SK-N-MC (cell line): ENCODE data around the gene TROAP.

Experiments used
- DNase-seq: peaks from one replicate; pipeline ENCODE4 v3.0.0-alpha.2; 2011; ENCODE audit warnings: low read depth, low spot score
- H3K27ac ChIP-seq: fragments of 200-600 bp; sonication (generic); 2 replicates; pipeline ENCODE4 v1.5.1; 2016; ENCODE audit warnings: mixed run types
- H3K36me3 ChIP-seq: fragments of 200-600 bp; sonication (generic); 2 replicates; pipeline ENCODE4 v1.6.1; 2017; ENCODE audit warnings: antibody characterized with exemption, low read length, mixed read lengths; ENCODE audit not compliant: insufficient read depth
- H3K4me3 ChIP-seq: fragments of 200-600 bp; sonication (generic); 2 replicates; pipeline ENCODE4 v1.5.1; 2016
- H3K9ac ChIP-seq: fragments of 200-600 bp; sonication (generic); 2 replicates; pipeline ENCODE4 v1.8.0; 2017; ENCODE audit warnings: mixed run types, mixed read lengths; ENCODE audit not compliant: insufficient read length
- H3K9me3 ChIP-seq: fragments of 200-600 bp; sonication (generic); 2 replicates; pipeline ENCODE4 v1.6.1; 2017; ENCODE audit warnings: low read depth, mild to moderate bottlenecking, antibody characterized with exemption, low read length, moderate library complexity, mixed read lengths
- EZH2 ChIP-seq: fragments of 200-600 bp; sonication (generic); IDR thresholded peaks from one replicate; pipeline ENCODE4 v1.6.1; 2017; ENCODE audit warnings: antibody characterized with exemption
- FOXP2 ChIP-seq: optimal IDR thresholded peaks from 2 replicates; pipeline ENCODE3; 2011; ENCODE audit warnings: mild to moderate bottlenecking, moderate library complexity; ENCODE audit not compliant: insufficient read depth; ENCODE audit errors: extremely low read length, control extremely low read depth
- POLR2AphosphoS5 ChIP-seq: IDR thresholded peaks from 2 replicates; pipeline ENCODE4 v1.6.1; 2012; ENCODE audit warnings: mild to moderate bottlenecking, low read depth, low read length, borderline replicate concordance

The TROAP gene

DNA sequence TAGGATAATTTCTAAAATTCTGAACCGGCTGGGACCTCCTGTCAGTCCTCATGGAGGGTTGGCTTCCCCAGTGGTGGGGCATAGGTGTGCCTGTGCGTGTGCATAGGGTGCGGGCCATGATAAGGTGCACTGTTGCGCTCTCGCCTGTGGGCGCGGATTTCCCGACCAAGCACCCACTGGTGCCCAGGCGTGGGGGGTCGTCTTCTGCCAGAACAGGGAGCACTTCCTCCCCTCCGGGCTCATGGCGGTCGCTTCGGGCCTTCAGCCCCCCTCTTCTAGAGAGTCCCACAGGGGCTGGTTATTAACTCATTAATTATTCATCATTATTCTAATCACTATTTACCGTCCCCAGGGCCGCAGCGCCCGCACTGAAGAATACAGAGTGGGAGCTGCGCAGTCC lies 11.2 kb downstream of the TROAP start:
- no peak overlapping the region for H3K9ac ChIP-seq
- TF ChIP-seq FOXP2 = no peak
- no peak for TF ChIP-seq EZH2
- no peak for TF ChIP-seq POLR2AphosphoS5

DNA sequence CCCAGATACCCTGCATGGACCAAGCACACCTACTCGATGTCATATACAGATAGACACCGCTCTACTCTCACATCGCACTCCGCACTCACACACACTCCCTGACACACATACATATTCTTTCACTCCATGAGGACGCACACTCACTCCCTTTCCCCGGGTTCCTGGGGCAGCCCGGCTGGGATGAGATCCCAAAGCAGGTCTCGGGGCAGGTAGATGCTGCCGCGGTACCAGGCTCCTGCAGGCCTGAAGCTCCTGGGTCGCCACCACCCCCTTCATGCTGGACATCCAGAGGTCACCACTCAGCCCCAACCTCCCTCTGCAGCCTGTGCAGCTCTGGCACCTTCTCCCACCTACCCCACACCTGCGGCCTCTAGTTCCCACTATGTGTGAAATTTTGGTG lies 11.6 kb downstream of the TROAP start:
- H3K36me3 ChIP-seq = peaks cover 11% of the 10 kb centered on the region; the same call in 1 of the 2 replicates
- no peak overlapping the region for H3K27ac ChIP-seq
- H3K9ac ChIP-seq = no peak overlapping the region
- no peak overlapping the region for H3K4me3 ChIP-seq
- no peak for TF ChIP-seq FOXP2
- no peak for TF ChIP-seq EZH2
- no peak for DNase-seq
- no peaks in the 10 kb centered on the region for H3K9me3 ChIP-seq

More for the DNA sequence above, 11.2 kb downstream of the TROAP start:
- peaks cover 15% of the 10 kb centered on the region; the same call in 1 of the 2 replicates for H3K36me3 ChIP-seq
- H3K9me3 ChIP-seq = no peaks in the 10 kb centered on the region
- no peak overlapping the region for H3K27ac ChIP-seq
- DNase-seq = no peak
- no peak overlapping the region for H3K4me3 ChIP-seq

DNA sequence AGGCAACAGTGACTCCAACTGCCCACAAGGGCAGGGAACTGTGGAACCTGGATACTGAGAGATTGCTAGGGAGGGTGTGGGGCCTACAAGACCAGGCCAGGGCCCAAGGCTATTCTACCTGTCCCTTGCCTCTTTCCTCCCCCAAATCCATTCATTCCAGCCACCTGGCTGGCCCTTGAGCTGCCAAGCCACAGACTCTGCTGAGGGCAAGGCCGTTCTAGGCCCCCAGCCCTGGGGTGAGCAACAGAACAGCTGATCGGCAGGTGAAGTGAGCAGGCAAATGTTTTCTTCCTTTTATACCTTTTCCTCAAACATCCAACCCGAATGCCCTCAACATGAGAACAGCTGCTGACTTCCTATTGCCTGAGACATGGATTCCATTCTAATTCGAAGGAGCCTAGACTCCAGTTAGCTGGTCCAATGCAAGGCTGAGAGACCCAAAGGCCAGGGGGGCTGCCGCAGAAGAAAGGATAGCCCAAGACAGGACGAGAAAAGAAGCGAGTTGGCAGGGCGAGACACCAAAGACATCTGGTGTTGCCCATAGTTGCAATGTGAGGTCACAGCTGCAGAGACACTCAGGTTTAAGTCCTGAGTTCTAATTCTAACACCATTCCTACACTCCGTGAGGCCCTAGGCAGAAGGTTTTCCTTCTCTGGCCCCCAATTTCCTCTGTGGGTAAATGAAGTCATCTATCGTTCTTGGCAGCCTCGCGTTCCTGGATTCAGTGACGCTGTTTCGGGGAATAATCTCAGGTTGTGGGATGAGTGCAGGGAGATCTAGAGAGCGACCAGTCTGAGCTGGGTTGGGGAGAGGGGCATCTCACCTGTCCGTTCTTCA lies 12.3 kb downstream of the TROAP start:
- DNase-seq = no peak
- H3K36me3 ChIP-seq = peaks cover 4% of the 10 kb centered on the region; the same call in 1 of the 2 replicates
- no peak overlapping the region for H3K27ac ChIP-seq
- TF ChIP-seq POLR2AphosphoS5 = no peak
- TF ChIP-seq FOXP2 = no peak
- no peak for TF ChIP-seq EZH2
- no peak overlapping the region for H3K4me3 ChIP-seq
- no peaks in the 10 kb centered on the region for H3K9me3 ChIP-seq
- no peak overlapping the region for H3K9ac ChIP-seq

DNA sequence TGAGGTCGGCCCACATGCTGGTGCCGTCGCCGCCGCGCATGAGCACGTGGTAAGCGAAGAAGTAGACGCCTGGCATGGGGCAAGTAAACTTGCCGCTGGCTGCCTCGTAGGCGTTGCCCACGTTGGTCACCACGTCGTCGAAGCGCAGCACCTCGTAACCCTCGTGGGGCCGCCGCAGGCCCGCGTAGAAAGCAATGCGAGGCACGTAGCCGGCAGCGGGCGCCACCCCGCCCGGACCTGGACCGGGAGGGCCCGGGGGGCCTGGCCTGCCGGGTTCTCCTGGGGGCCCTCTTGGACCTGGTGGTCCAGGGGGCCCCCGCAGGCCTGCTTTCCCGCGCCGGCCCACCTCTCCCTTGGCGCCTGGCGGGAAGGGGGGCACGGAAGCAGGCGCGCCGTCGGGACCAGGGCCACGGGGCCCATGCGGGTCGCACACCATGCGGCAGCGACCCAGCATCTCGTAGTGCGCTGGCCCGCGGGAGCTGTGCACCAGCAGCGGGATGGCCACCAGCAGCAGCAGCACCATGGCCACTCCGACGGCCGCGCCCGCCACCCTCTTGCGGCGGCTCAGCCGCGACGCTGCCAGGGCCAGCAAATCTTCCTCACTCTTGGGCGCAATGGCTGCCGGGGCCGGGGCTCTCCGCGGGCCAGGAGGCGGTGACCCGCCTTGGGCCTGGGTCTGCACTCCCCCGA lies 13.0 kb downstream of the TROAP start:
- Histone ChIP-seq H3K36me3 (no peaks in the 10 kb centered on the region), H3K27ac (no peak overlapping the region), H3K9ac (no peak overlapping the region), H3K9me3 (no peaks in the 10 kb centered on the region), H3K4me3 (peak overlapping the region; percentile 87)
- no peak for DNase-seq
- TF ChIP-seq POLR2AphosphoS5 (no peak), FOXP2 (no peak), EZH2 (no peak)

DNA sequence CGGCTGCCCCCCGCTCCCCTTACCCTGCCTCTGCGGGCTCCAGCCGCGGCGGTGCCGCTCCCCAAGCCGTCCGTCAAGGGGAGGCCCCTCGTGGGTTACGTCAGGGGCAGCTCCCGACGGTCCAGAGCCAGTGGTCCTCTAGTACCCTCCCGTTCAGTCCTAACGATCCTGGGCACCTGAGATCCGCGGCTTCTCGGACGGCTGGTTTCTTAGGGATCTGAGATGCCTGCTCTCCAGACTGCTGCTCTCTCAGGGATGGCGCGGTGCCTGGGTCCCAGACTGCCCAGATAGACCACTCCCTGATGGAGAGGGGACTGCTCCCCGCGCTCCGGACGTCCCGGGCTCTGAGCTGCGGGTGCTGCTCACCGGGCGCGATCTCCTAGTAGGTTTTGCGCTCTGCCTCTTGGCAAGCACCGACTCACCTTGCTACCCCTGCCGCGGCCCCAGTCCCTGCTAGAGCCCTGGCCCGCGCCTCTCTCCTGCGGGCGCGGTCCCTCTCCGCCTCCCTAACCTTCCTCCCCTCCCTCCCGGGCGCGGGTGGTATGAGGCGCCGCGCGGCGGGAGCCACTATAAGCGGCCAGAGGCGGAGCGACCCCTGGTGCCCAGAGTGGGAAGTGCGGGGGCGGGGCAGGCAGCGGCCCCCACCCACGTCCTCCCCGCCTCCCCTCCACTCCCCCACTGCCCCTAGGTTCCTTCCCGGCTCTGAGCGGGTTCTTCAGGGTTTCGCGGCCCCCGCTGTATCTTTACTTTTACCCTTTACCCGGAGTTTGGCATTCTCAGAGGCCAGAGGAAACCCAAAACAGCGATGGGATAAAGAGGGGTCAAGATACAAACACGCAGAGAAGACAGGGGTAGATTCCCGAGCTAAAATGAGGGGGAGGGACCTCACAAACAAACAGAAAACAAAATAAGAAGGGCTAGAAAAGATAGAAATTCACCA lies 13.9 kb downstream of the TROAP start, which contains the start of gene C1QL4:
Gene C1QL4 (minus strand): TSS at position 544 of the 940 bp plus-strand sequence. CDS start 711 bp downstream, outside the sequence.
- H3K36me3 ChIP-seq = no peaks in the 10 kb centered on the region
- H3K4me3 ChIP-seq = peak within 1 kb of the TSS; percentile 87
- peak within 1 kb of the TSS; percentile 70 for H3K9ac ChIP-seq
- H3K9me3 ChIP-seq = no peaks in the 10 kb centered on the region
- TF ChIP-seq FOXP2 (no peak), EZH2 (no peak), POLR2AphosphoS5 (peak; percentile 67)
- H3K27ac ChIP-seq = peak within 1 kb of the TSS; percentile 49; the same call in 1 of the 2 replicates
- DNase-seq = no peak

DNA sequence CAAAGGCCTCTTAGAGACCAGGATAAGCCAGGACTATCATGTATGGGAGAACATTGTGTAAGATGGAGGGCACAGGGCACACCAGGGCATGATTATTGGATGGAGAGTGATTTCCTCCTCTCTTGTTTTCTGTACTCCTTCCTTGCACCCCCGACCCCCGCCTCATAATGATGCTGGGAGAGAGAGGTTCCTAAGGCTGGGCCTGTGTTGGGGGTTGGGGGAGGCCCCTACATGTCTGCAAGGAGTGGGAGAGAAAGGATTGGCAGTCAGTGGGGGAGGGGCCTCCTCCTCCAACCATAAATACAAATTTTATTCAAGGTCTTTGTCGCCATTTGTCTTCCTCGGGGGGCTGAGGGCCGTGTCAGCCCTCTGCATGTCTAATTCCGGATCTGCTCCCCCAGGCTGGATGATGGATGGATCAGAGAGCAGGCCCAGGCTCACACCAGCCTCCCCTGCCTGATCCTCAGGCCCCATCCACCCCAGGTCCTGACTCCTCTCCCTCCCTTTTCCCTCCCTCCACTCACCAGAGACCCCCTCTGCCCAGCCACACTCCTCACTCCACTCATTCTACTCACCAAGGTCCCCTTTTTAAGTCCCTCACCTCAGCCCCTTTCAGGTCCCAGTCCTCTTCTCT lies 15.9 kb downstream of the TROAP start:
- Histone ChIP-seq H3K9me3 (no peaks in the 10 kb centered on the region), H3K4me3 (no peak overlapping the region), H3K36me3 (no peaks in the 10 kb centered on the region), H3K9ac (no peak overlapping the region), H3K27ac (peak overlapping the region; percentile 15; the same call in 1 of the 2 replicates)
- TF ChIP-seq POLR2AphosphoS5 (no peak), FOXP2 (no peak), EZH2 (no peak)
- no peak for DNase-seq

DNA sequence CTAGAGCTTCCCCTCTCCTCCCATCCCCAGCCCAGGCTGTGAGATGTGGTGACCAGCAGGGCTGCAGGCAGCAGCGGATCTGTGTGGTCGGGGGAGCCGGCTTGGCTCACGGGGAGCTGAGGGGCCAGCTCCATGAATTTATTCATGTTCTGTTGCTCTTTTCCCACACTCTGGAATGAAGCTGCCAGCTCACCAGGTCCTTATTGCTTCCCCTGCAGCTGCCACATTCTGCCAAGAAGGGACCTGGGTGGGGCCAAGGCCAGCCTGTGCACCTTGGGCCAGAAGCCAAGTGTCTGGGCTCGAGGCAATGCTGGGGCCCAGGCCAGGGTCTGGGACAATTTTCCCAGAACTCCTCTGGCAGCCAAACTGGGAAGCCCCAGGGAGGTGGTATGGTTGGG lies 16.4 kb downstream of the TROAP start:
- TF ChIP-seq EZH2 (no peak), FOXP2 (no peak), POLR2AphosphoS5 (no peak)

More for the DNA sequence above, 16.4 kb downstream of the TROAP start:
- no peak overlapping the region for H3K9ac ChIP-seq
- H3K9me3 ChIP-seq = no peaks in the 10 kb centered on the region
- H3K27ac ChIP-seq = peak overlapping the region; percentile 15; the same call in 1 of the 2 replicates
- H3K4me3 ChIP-seq = no peak overlapping the region
- DNase-seq = no peak
- H3K36me3 ChIP-seq = no peaks in the 10 kb centered on the region
